ENCODE data around the gene SMYD3.

The SMYD3 gene

DNA sequence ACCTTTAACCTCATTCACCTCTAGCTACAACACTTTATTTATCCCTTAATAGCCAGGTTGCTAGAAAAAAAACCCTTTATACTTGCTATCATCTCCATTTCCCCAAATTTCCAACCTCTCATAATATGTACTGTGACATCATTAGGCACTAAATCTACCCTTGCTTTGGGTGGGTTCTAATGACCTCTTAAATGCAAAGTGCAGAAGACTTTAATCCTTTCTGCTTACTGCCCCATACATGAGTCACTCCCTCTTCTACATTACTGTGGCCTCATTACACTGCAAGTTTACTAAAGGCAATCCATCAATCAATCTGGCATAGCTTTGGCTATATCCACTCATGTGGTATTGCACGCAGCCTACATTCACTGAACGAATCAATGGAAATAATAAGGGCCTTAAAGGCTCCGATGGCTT, 353.3 kb downstream of the SMYD3 start:
- TF ChIP-seq, protein P1, sequence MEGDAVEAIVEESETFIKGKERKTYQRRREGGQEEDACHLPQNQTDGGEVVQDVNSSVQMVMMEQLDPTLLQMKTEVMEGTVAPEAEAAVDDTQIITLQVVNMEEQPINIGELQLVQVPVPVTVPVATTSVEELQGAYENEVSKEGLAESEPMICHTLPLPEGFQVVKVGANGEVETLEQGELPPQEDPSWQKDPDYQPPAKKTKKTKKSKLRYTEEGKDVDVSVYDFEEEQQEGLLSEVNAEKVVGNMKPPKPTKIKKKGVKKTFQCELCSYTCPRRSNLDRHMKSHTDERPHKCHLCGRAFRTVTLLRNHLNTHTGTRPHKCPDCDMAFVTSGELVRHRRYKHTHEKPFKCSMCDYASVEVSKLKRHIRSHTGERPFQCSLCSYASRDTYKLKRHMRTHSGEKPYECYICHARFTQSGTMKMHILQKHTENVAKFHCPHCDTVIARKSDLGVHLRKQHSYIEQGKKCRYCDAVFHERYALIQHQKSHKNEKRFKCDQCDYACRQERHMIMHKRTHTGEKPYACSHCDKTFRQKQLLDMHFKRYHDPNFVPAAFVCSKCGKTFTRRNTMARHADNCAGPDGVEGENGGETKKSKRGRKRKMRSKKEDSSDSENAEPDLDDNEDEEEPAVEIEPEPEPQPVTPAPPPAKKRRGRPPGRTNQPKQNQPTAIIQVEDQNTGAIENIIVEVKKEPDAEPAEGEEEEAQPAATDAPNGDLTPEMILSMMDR (conservative IDR thresholded peaks at IDR 0.05; ENCODE audit: low read depth, low read length) = no peak
- H3K4me3 ChIP-seq (ENCODE audit: low read depth, low read length) = no peak overlapping the region
- DNase-seq (ENCODE audit: low read depth) = no peak

DNA sequence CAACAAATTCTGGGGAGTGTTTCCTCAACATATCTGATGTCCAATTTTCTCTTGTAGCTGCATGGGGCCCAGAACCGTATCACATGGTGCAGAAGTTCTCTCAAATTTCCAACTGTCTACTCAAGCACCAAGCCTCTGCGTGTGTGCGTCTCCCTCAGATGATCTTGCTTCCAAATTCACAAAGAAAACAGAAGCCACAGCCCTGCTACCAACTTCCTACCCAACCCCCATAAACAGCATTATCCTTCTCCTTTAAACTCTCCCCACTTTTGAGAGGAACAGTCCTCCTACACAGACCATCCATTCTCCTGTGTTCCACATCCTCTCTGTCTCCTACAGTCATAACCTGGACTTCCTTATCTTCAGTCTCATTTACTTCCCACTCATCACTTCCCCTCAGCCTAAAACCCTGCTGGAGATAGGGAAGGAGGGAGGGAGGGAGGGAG, 354.1 kb downstream of the SMYD3 start:
- no peak for DNase-seq (ENCODE audit: low read depth)
- TF ChIP-seq, protein P1 (conservative IDR thresholded peaks at IDR 0.05; ENCODE audit: low read depth, low read length) = no peak
- H3K4me3 ChIP-seq (ENCODE audit: low read depth, low read length) = no peak overlapping the region

DNA sequence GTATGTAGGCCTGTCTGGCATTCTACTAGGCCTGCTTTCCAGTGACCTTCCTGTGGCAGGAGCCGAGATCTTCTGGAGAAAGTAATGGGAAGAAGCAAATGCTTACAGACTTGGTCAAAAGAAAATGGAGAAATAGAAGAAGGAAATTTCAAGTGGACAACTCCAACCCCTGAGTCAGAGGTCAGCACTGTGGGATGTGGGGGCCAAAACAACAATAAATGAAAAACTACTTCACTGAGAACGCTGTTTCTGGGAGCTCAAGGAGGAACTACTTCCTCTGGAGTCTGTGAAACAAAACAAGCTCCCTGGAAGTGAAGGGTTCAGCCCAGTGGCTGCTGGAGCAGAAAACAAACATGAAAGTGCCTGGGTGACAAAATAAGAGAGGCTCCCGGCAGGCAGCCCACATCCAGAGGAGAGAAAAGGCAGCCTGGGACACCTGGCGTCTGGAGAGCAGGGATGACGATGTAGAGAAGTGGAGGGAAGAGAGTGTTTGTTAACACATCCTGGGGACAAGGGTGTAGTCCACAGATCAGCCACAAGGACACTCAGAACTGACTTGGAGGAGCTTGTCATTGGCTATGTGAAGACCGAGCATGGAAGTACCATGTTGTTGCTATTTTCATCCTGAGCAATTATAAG, 355.2 kb downstream of the SMYD3 start:
- DNase-seq (ENCODE audit: low read depth) = no peak
- no peak overlapping the region for H3K4me3 ChIP-seq (ENCODE audit: low read depth, low read length)
- TF ChIP-seq, protein P1 (conservative IDR thresholded peaks at IDR 0.05; ENCODE audit: low read depth, low read length) = peak; percentile 15

DNA sequence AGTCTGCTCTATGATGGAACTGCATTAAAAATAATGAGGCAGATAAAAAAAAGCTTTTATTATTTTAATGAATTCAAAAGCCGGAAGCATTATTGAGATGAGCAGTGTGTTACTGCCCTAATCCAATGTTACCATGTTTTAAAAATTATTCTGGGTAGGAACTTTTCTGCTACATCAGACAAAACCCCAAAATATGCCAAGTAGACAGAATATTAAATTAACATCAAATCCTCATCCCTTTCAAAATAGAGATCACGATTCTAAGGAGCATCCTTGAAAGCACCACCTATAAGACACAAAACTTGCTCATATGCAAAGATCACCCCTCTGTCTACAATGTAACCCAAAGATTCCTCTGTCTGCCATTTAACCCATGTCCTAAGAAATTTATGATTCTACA, 357.5 kb downstream of the SMYD3 start:
- no peak overlapping the region for H3K4me3 ChIP-seq (ENCODE audit: low read depth, low read length)
- TF ChIP-seq, protein P1 (conservative IDR thresholded peaks at IDR 0.05; ENCODE audit: low read depth, low read length) = no peak
- DNase-seq (ENCODE audit: low read depth) = no peak

DNA sequence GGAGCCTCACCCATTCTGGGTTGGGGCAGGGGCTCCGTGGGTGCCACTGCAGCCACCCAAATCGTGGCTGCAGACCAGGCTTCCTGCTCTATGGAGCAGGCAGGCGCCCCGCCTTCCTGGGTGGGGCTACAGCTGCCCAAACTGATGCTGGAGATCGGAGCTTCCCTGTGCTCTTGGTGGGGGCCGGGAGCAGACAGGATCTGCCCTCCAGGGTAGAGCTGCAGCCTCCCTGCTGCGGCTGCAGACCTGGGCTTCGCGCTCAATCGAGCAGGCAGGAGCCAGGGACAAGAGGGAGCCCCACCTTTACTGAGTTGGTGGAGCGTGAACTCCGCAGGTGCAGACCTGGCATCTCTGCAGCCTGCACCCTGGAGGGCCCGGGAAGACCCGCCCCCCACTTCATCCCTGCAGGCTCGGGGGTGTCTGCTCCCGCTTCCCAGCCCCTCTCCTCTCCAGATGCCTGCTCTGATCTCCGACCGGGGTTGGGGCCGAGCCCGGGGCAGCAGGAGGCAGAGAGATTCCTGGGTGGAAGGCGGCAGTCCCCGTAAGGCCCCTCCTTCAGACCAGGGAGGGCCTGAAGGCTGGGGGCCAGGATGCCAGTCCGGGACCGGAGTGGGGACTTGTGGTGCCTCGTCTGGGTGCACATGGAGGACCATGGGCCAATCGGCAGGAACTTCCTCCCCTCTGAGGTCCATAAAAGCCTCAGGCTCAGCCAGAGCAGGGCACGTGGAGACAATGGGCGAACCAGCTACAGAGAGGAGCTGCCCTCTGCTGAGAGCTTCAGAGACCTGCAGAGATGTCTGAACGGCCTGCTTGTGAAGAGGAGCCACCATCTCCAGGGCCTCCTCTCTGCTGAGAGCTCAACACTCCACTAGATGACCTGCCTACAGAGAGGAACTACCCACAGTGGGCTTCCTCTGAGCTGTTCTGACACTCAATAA, 359.3 kb downstream of the SMYD3 start:
- TF ChIP-seq, protein P1 (conservative IDR thresholded peaks at IDR 0.05; ENCODE audit: low read depth, low read length) = no peak

DNA sequence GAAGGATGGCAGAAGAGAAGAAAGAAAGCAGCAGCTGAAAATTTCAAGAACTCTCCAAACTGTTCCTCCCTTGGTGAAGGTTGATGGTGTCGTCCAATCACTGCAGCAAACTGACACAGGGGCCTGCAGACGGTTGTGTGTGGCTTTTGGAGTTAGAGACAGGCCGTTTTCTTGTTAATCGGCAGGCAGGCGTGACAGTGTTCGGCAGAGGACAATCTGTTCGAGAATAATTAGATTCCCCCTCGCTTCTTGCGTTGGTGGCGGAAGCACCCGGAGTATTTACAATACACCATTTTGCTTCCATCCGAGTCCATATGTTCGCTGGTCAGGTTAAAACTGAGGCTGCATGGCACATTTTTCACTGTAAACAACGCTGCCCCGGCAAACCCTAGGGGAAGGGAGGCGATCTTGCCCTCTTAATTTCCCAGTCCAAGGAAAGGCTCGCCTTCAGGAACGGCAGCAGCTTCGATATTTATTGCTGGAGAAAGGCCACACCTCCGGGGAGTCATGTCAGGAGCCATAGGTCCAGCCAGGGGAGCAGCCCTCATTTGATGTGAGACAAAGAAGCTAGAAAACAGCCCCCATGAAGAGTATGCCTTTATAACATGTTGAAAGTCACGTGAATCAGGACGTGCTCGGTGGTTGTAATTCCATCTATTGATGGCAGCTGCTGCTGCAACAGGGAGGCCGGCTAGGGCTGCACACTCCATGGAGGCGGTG, 360.1 kb downstream of the SMYD3 start:
- TF ChIP-seq, protein P1 (conservative IDR thresholded peaks at IDR 0.05; ENCODE audit: low read depth, low read length) = no peak
- DNase-seq (ENCODE audit: low read depth) = no peak
- no peak overlapping the region for H3K4me3 ChIP-seq (ENCODE audit: low read depth, low read length)

More for the DNA sequence above, 359.3 kb downstream of the SMYD3 start:
- no peak overlapping the region for H3K4me3 ChIP-seq (ENCODE audit: low read depth, low read length)
- no peak for DNase-seq (ENCODE audit: low read depth)
